Loucy (cell line): ENCODE data around the gene POU1F1.

ENCODE experiments used
- H2AFZ ChIP-seq: fragments of 200-600 bp; sonication (generic); 2 replicates; pipeline ENCODE4 v1.6.0; 2016; ENCODE audit warnings: antibody characterized with exemption, mild to moderate bottlenecking, low read length, moderate library complexity
- H3F3A ChIP-seq: fragments of 200-600 bp; 2 replicates; pipeline ENCODE4 v1.6.0; 2016; ENCODE audit warnings: antibody characterized with exemption, low read depth, mild to moderate bottlenecking
- H3K27me3 ChIP-seq: fragments of 200-600 bp; sonication (generic); 2 replicates; pipeline ENCODE4 v1.6.1; 2014; ENCODE audit warnings: low read length, mild to moderate bottlenecking; ENCODE audit not compliant: insufficient read depth, poor library complexity, severe bottlenecking
- H3K36me3 ChIP-seq: fragments of 200-600 bp; sonication (generic); 2 replicates; pipeline ENCODE4 v1.6.1; 2016; ENCODE audit warnings: low read length; ENCODE audit not compliant: insufficient read depth
- H3K4me1 ChIP-seq: fragments of 200-600 bp; sonication (generic); 2 replicates; pipeline ENCODE4 v1.5.1; 2014; ENCODE audit warnings: low read length, mild to moderate bottlenecking; ENCODE audit not compliant: insufficient read depth, poor library complexity, severe bottlenecking
- H3K4me2 ChIP-seq: fragments of 200-600 bp; sonication (generic); 2 replicates; pipeline ENCODE4 v1.6.0; 2014; ENCODE audit warnings: antibody characterized with exemption, low read length, low read depth, mild to moderate bottlenecking; ENCODE audit not compliant: poor library complexity, severe bottlenecking
- H3K4me3 ChIP-seq: fragments of 200-600 bp; sonication (generic); 2 replicates; pipeline ENCODE4 v1.5.1; 2014; ENCODE audit warnings: low read length, mild to moderate bottlenecking, mixed read lengths; ENCODE audit not compliant: poor library complexity, severe bottlenecking
- H3K79me2 ChIP-seq: fragments of 200-600 bp; sonication (generic); 2 replicates; pipeline ENCODE4 v1.6.1; 2014; ENCODE audit warnings: low read length; ENCODE audit not compliant: insufficient read depth
- H3K9ac ChIP-seq: fragments of 200-600 bp; sonication (generic); 2 replicates; pipeline ENCODE4 v1.6.0; 2014; ENCODE audit warnings: mild to moderate bottlenecking, low read depth, low read length, moderate library complexity; ENCODE audit not compliant: poor library complexity, severe bottlenecking
- H3K9me2 ChIP-seq: fragments of 200-600 bp; sonication (generic); replicated peaks from 2 replicates; pipeline ENCODE4 v1.6.1; 2016; ENCODE audit warnings: low read depth, low read length, mixed read lengths
- H3K9me3 ChIP-seq: fragments of 200-600 bp; sonication (generic); 2 replicates; pipeline ENCODE4 v1.6.1; 2014; ENCODE audit warnings: mild to moderate bottlenecking, antibody characterized with exemption, low read length, low read depth; ENCODE audit not compliant: insufficient read depth
- H4K20me1 ChIP-seq: fragments of 200-600 bp; sonication (generic); 2 replicates; pipeline ENCODE4 v1.6.0; 2014; ENCODE audit warnings: antibody characterized with exemption, low read length, mild to moderate bottlenecking; ENCODE audit not compliant: insufficient read depth, poor library complexity, severe bottlenecking
- CTCF ChIP-seq: fragments of 200-600 bp; sonication (generic); conservative IDR thresholded peaks from 2 replicates; pipeline ENCODE4 v1.5.1; 2014; ENCODE audit warnings: mild to moderate bottlenecking, antibody characterized with exemption, low read length
- EZH2phosphoT487 ChIP-seq: fragments of 200-600 bp; IDR thresholded peaks from 2 replicates; pipeline ENCODE4 v1.6.1; 2018; ENCODE audit warnings: antibody characterized with exemption, mild to moderate bottlenecking, moderate library complexity, borderline replicate concordance

POU1F1 gene

GRCh38 chr3:87236093-87236492, 40.3 kb downstream of the POU1F1 start:
- H2AFZ ChIP-seq: no peak overlapping the region
- peaks cover 19% of the 10 kb centered on the region for H3K79me2 ChIP-seq
- peaks cover 3% of the 10 kb centered on the region; the same call in 1 of the 2 replicates for H3K36me3 ChIP-seq

DNA sequence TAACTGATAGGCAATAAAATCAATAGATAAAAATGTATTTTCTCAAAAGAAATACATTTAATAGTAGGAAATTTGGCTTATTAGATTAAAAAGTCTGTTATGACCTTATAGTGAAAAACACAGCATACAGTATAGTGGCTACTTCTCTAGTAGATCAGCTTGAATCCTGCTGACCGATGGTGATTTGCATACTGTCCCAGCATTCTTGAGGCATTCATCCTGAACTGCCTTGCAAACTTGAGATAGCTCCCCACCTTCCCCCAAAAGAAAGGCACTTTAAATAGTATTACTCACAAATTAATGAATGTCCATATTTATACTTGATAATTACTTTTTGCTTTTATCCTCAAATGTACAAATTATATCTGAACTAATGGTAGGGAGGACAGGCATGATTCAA, 42.6 kb downstream of the POU1F1 start:
- TF ChIP-seq EZH2phosphoT487 (no peak), CTCF (no peak)
- no peak overlapping the region for H3K9ac ChIP-seq
- no peaks in the 10 kb centered on the region for H3F3A ChIP-seq
- no peaks in the 10 kb centered on the region for H3K27me3 ChIP-seq
- H3K79me2 ChIP-seq: peaks cover 41% of the 10 kb centered on the region
- H3K4me1 ChIP-seq: peaks cover 40% of the 10 kb centered on the region
- H3K4me2 ChIP-seq: peak overlapping the region; percentile 32
- H3K4me3 ChIP-seq: no peak overlapping the region
- H3K9me2 ChIP-seq: no peaks in the 10 kb centered on the region
- H4K20me1 ChIP-seq: peaks cover 10% of the 10 kb centered on the region
- no peak overlapping the region for H2AFZ ChIP-seq
- H3K9me3 ChIP-seq: peaks cover 5% of the 10 kb centered on the region; the same call in 1 of the 2 replicates
- no peaks in the 10 kb centered on the region; the same call in 1 of the 2 replicates for H3K36me3 ChIP-seq

More at GRCh38 chr3:87236093-87236492, 40.3 kb downstream of the POU1F1 start:
- Histone ChIP-seq H3K4me2 (no peak overlapping the region), H3K4me1 (peaks cover 23% of the 10 kb centered on the region), H3K27me3 (no peaks in the 10 kb centered on the region), H3K9me2 (no peaks in the 10 kb centered on the region), H3K4me3 (no peak overlapping the region), H3K9ac (no peak overlapping the region), H4K20me1 (peaks cover 4% of the 10 kb centered on the region), H3K9me3 (peaks cover 5% of the 10 kb centered on the region; the same call in 1 of the 2 replicates), H3F3A (no peaks in the 10 kb centered on the region)
- no peak for TF ChIP-seq CTCF
- no peak for TF ChIP-seq EZH2phosphoT487

GRCh38 chr3:87229113-87229512, 47.3 kb downstream of the POU1F1 start:
- no peak for TF ChIP-seq EZH2phosphoT487
- no peak for TF ChIP-seq CTCF
- Histone ChIP-seq H2AFZ (no peak overlapping the region), H4K20me1 (peaks cover 20% of the 10 kb centered on the region), H3K4me3 (peak overlapping the region; percentile 93), H3K36me3 (no peaks in the 10 kb centered on the region), H3K9me3 (no peaks in the 10 kb centered on the region), H3K79me2 (peaks cover 49% of the 10 kb centered on the region), H3K4me2 (peak overlapping the region; percentile 91), H3F3A (no peaks in the 10 kb centered on the region), H3K9ac (no peak overlapping the region), H3K4me1 (peaks cover 54% of the 10 kb centered on the region), H3K9me2 (no peaks in the 10 kb centered on the region), H3K27me3 (no peaks in the 10 kb centered on the region)
